GM18519 (cell line): ENCODE measurements around the gene MSANTD7.
"Not testable (repeated sequence)": the region's sequence is repeated elsewhere in the genome, so short reads cannot be mapped to it uniquely, and the experiment has no call there.

Experiments
- ATAC-seq: cut with Tn5 transposase; IDR thresholded peaks from one replicate; pipeline ENCODE4 v1.9.1; 2021; ENCODE audit warnings: mild to moderate bottlenecking, moderate library complexity; ENCODE audit not compliant: unreplicated experiment, low FRiP score

Gene MSANTD7

GRCh38 chr10:14837757-14838581 is at the start of gene MSANTD7, which contains the start of the genes CDNF and HSPA14:
Gene MSANTD7, plus strand, starts transcription at chr10:14838306. Its CDS starts 3,979 bp downstream, at chr10:14842285.
Gene CDNF, minus strand, starts transcription at chr10:14838037. Its CDS starts 91 bp downstream, at chr10:14837946.
Gene HSPA14, plus strand, starts transcription at chr10:14838306. Its CDS starts 97 bp downstream, at chr10:14838403.
- ATAC-seq: peak; percentile 90

GRCh38 chr10:14798636-14799035 is 39.5 kb upstream of the MSANTD7 start:
- no peak for ATAC-seq

GRCh38 chr10:14800397-14800796 is 37.7 kb upstream of the MSANTD7 start:
- no peak for ATAC-seq

GRCh38 chr10:14801723-14802122 is 36.4 kb upstream of the MSANTD7 start:
- ATAC-seq: no peak

- no peak for ATAC-seq
These were observed 34.3 kb upstream of the MSANTD7 start for GRCh38 chr10:14803827-14804226.

GRCh38 chr10:14806318-14806717 is 31.8 kb upstream of the MSANTD7 start:
- ATAC-seq: no peak

GRCh38 chr10:14810969-14811953 is 26.8 kb upstream of the MSANTD7 start:
- ATAC-seq: no peak

GRCh38 chr10:14812271-14812670 is 25.8 kb upstream of the MSANTD7 start:
- ATAC-seq: no peak

GRCh38 chr10:14815681-14816080 is 22.4 kb upstream of the MSANTD7 start:
- ATAC-seq: no peak

- ATAC-seq: not testable (repeated sequence)
These were observed 21.4 kb upstream of the MSANTD7 start for GRCh38 chr10:14816717-14817116.

GRCh38 chr10:14820010-14820774 is 17.9 kb upstream of the MSANTD7 start:
- no peak for ATAC-seq

GRCh38 chr10:14820775-14821154 is 17.3 kb upstream of the MSANTD7 start:
- ATAC-seq: no peak

- no peak for ATAC-seq
These were observed 16.3 kb upstream of the MSANTD7 start for GRCh38 chr10:14821635-14822375.

GRCh38 chr10:14822879-14823755 is 15.0 kb upstream of the MSANTD7 start:
- ATAC-seq: no peak

GRCh38 chr10:14823966-14824365 is 14.1 kb upstream of the MSANTD7 start:
- ATAC-seq: no peak

- ATAC-seq: no peak
These were observed 11.9 kb upstream of the MSANTD7 start for GRCh38 chr10:14826076-14826829.

- no peak for ATAC-seq
These were observed 5.0 kb upstream of the MSANTD7 start for GRCh38 chr10:14833106-14833505.

- no peak for ATAC-seq
These were observed 1.9 kb upstream of the MSANTD7 start for GRCh38 chr10:14836208-14836607.
